Gastroesophageal sphincter (tissue), 4 donors: Measurements from ENCODE around the gene IGF2BP1. TPM values are rescaled to one million over a fixed set of nuclear protein-coding genes. Genes with fewer than 3 reads are reported as not detected.

Experiments used
- ATAC-seq: fragments of 150-250 bp; one replicate; pipeline ENCODE4 v1.9.1; 2016; ENCODE audit warnings: mild to moderate bottlenecking, moderate library complexity
- H3K27ac ChIP-seq, 4 donors: fragments of 200-600 bp; sonication (generic) in 3 of 4; 1 replicate in 3 of 4; 2 replicates in 1 of 4; pipeline ENCODE4 v1.5.1; 2016 to 2019
- H3K27me3 ChIP-seq: fragments of 200-600 bp; sonication (generic); one replicate; pipeline ENCODE4 v1.5.1; 2019
- H3K36me3 ChIP-seq, 2 donors: fragments of 200-600 bp; sonication (generic); one replicate each; pipeline ENCODE4 v1.5.1; 2019; ENCODE audit warnings: control low read depth in 1 of 2
- H3K4me1 ChIP-seq, 3 donors: fragments of 200-600 bp; sonication (generic); 1 replicate in 2 of 3; 2 replicates in 1 of 3; pipeline ENCODE4 v1.5.1; 2016 to 2019; ENCODE audit warnings: control low read depth in 2 of 3
- H3K4me3 ChIP-seq, 2 donors: fragments of 200-600 bp; sonication (generic); one replicate each; pipeline ENCODE4 v1.5.1; 2019; ENCODE audit warnings: mild to moderate bottlenecking in 1 of 2, moderate library complexity in 1 of 2
- H3K9me3 ChIP-seq, 3 donors: fragments of 200-600 bp; sonication (generic); one replicate each; pipeline ENCODE4 v1.5.1; 2017 to 2019; ENCODE audit warnings: control low read depth in 2 of 3
- CTCF ChIP-seq, 4 experiments: fragments of 200-600 bp in 2 of 4; fragments of 450-650 bp in 2 of 4; sonication (generic) in 1 of 4; IDR thresholded peaks; one replicate each; pipeline ENCODE4 v1.5.1; 2017 to 2019; ENCODE audit warnings: antibody characterized with exemption in 4 of 4, mild to moderate bottlenecking in 2 of 4, moderate library complexity in 2 of 4
- EP300 ChIP-seq: sonication (generic); formaldehyde crosslinking; IDR thresholded peaks from one replicate; pipeline ENCODE4 v1.6.1; 2017; ENCODE audit warnings: antibody characterized with exemption, mild to moderate bottlenecking
- POLR2A ChIP-seq, 2 donors: fragments of 450-650 bp; IDR thresholded peaks; one replicate each; pipeline ENCODE4 v1.6.1; 2017; ENCODE audit warnings: antibody characterized with exemption in 2 of 2, mild to moderate bottlenecking in 2 of 2, moderate library complexity in 1 of 2
- POLR2AphosphoS5 ChIP-seq: sonication (generic); formaldehyde crosslinking; IDR thresholded peaks from one replicate; pipeline ENCODE4 v1.6.1; 2017; ENCODE audit warnings: antibody characterized with exemption
- WGBS, 2 donors: methylation state at CpG; one replicate each; pipeline ENCODE4 v1.1.5; 2018; ENCODE audit warnings: low coverage in 1 of 2; 5-methylcytosine and 5-hydroxymethylcytosine counted together
- total RNA-seq, 4 donors: library from RNA; depleted of rRNA; stranded (reverse); fragments of >200 nt; gene quantifications; one replicate each; pipeline ENCODE4 v1.1.0, GENCODE V29; 2016

The IGF2BP1 gene
- total RNA-seq, 4 donors from 2014 or later = 0.04 TPM; not detected in 3

- Histone ChIP-seq H3K27me3 (peaks cover 81% of the 10 kb centered on the region), H3K36me3 (no peaks in the 10 kb centered on the region), H3K4me3 (no peak overlapping the region), H3K27ac (no peak overlapping the region), H3K4me1 (no peaks in the 10 kb centered on the region), H3K9me3 (no peaks in the 10 kb centered on the region)
- ATAC-seq = no peak
- 12 to 30% methylated on average over 4 to 7 of the region's 11 CpGs for WGBS, 2 donors
- TF ChIP-seq EP300 (no peak), POLR2AphosphoS5 (no peak), CTCF (IDR thresholded peaks at IDR 0.05) (no peak), POLR2A (IDR thresholded peaks at IDR 0.05) (no peak)
These were observed 36.2 kb upstream of the IGF2BP1 start for GRCh38 chr17:48960834-48961515.

- no peak overlapping the region for H3K4me3 ChIP-seq
- no peak for TF ChIP-seq CTCF (IDR thresholded peaks at IDR 0.05)
- TF ChIP-seq POLR2AphosphoS5 = no peak
- no peak for TF ChIP-seq EP300
- no peak for TF ChIP-seq POLR2A (IDR thresholded peaks at IDR 0.05)
- H3K4me1 ChIP-seq = no peaks in the 10 kb centered on the region
- H3K9me3 ChIP-seq = no peaks in the 10 kb centered on the region
- H3K27ac ChIP-seq = no peak overlapping the region
- WGBS, 2 donors = 24 to 45% methylated on average over 3 to 7 of the region's 10 CpGs
- H3K36me3 ChIP-seq = no peaks in the 10 kb centered on the region
- ATAC-seq = no peak
- H3K27me3 ChIP-seq = peaks cover 82% of the 10 kb centered on the region
These were observed 35.5 kb upstream of the IGF2BP1 start for GRCh38 chr17:48961516-48962233.

GRCh38 chr17:48970224-48970623, 27.0 kb upstream of the IGF2BP1 start:
- TF ChIP-seq EP300 = no peak
- TF ChIP-seq CTCF (IDR thresholded peaks at IDR 0.05) = no peak
- no peak for TF ChIP-seq POLR2A (IDR thresholded peaks at IDR 0.05)
- no peak overlapping the region for H3K4me3 ChIP-seq
- H3K27me3 ChIP-seq = peaks cover 91% of the 10 kb centered on the region
- H3K4me1 ChIP-seq = peaks cover 0 to 10% (median 0%) of the 10 kb centered on the region in 3 donors
- H3K27ac ChIP-seq = no peak overlapping the region
- ATAC-seq = no peak
- H3K36me3 ChIP-seq = no peaks in the 10 kb centered on the region
- H3K9me3 ChIP-seq = no peaks in the 10 kb centered on the region
- WGBS, 2 donors = 39% methylated on average over 3 of the region's 4 CpGs; no CpG with 5 or more reads in 1 of the 2 donors

GRCh38 chr17:48970865-48971687, 26.1 kb upstream of the IGF2BP1 start:
- no peaks in the 10 kb centered on the region for H3K9me3 ChIP-seq
- no peak overlapping the region for H3K27ac ChIP-seq
- H3K27me3 ChIP-seq = peaks cover 93% of the 10 kb centered on the region
- no peak for TF ChIP-seq POLR2AphosphoS5
- TF ChIP-seq POLR2A (IDR thresholded peaks at IDR 0.05) = no peak
- TF ChIP-seq CTCF (IDR thresholded peaks at IDR 0.05) = no peak
- TF ChIP-seq EP300 = no peak
- H3K36me3 ChIP-seq = no peaks in the 10 kb centered on the region
- no peak overlapping the region for H3K4me3 ChIP-seq
- 81% methylated on average over 2 to 8 of the region's 12 CpGs for WGBS, 2 donors
- no peak for ATAC-seq
- H3K4me1 ChIP-seq = peaks cover 0 to 10% (median 0%) of the 10 kb centered on the region in 3 donors
